Measurements from ENCODE around the gene PDE7B. TPM values are rescaled to one million over a fixed set of nuclear protein-coding genes. Genes with fewer than 3 reads are reported as not detected.
A peak's percentile ranks its signal among the peaks of the same experiment; 100 is the strongest.

Gene PDE7B
- polyA plus RNA-seq, 1 of the 3 experiments (the other 2 are of a cell fraction), result 1.9 TPM

DNA sequence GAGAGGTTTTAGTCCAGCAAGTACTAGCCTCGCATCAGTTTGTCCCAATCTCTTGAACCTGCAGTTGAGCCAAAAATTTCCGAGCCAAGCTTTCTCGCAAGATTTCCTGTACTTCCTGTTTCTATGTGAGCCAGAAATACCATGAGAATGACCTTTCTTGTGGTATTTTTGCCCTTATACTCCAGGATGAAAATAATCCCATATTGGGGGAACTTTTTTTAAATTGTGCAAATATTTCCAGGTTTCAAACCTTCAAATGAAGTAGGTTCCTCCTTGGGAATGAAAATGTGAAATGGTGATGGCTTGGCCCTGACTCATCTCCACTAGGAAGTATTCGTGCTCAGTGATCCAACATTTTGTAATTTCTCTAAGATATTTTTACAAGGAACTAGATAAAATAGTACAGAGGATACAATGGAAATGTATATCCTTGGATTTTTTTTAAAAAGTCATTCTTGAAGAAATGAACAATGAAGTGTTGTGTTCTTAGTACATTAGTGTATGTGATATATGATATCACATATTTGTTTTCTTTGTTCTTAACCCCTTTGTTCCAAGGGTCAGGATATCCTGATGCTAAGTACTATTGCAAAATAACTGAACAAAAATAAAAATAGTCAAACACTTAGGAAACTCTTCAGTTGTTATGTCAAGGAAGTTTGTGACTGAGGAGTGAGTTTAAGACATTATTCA, 184.0 kb downstream of the PDE7B start:
- Histone ChIP-seq H3K27me3 (ENCODE audit: insufficient read depth) (no peaks in the 10 kb centered on the region), H3K9me2 (no peaks in the 10 kb centered on the region), H3K79me2 (ENCODE audit: insufficient read depth) (no peaks in the 10 kb centered on the region), H3F3A (replicated peaks; ENCODE audit: insufficient read depth) (peaks cover 4% of the 10 kb centered on the region), H3K4me1 (ENCODE audit: control insufficient read depth in 1 of 2, insufficient read depth in 2 of 2, low read depth in 1 of 2, low read length in 1 of 2) (peaks cover 18 to 30% of the 10 kb centered on the region in 2 experiments), H3K36me3 (replicated peaks in 1 of 2; ENCODE audit: control insufficient read depth in 1 of 2, insufficient read depth in 2 of 2, low read length in 1 of 2) (no peaks in the 10 kb centered on the region), H3K4me2 (no peak overlapping the region), H3K4me3 (ENCODE audit: low read depth in 2 of 2, low read length in 1 of 2) (no peak overlapping the region), H4K20me1 (ENCODE audit: insufficient read depth) (no peaks in the 10 kb centered on the region), H2AFZ (ENCODE audit: low read depth) (0 out of 2 replicates have a peak overlapping the region, but pooled peaks have one; percentile 9), H3K9ac (no peak overlapping the region), H3K9me3 (no peaks in the 10 kb centered on the region), H3K27ac (ENCODE audit: low read depth in 2 of 2, low read length in 1 of 2) (peak overlapping the region in 1 of 2 experiments; percentile 94; a peak in 2 of 4 replicates)
- POLR2A ChIA-PET, result no interaction called here
- no peak for DNase-seq
- WGBS (ENCODE audit: low lambda C conversion rate), result 90% methylated on average over 4 of the region's 4 CpGs
- TF ChIP-seq FOSL2 (IDR thresholded peaks at IDR 0.05; ENCODE audit: borderline replicate concordance, low read depth) (peak; percentile 16; the same call in 1 of the 2 replicates), JUND (IDR thresholded peaks at IDR 0.05) (no peak), RXRA (IDR thresholded peaks at IDR 0.05; ENCODE audit: borderline replicate concordance, low read depth) (no peak)
- CTCF ChIA-PET, result interaction anchor here (1.3 to 1.4 kb wide), 2 partner anchors 102 to 191 kb away, joined by 3 read pairs; no protein-coding TSS in a partner anchor

DNA sequence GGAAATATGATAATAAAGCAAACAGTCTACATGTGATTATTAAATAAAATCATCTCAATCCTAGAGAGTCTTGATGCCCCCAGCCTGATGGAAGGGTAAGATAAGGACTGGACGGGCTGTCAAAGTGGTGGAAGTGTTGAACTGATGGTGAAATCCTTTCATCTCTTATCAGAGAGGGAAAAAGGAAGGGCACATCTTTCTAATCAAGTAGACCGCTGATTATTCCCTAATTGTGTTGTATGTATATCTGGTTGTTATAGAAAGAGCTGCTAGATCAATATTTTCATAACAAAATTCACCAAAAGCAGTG, 184.5 kb downstream of the PDE7B start:
- Histone ChIP-seq H3K4me3 (ENCODE audit: low read depth in 2 of 2, low read length in 1 of 2) (no peak overlapping the region), H3K9me2 (no peaks in the 10 kb centered on the region), H3K4me2 (no peak overlapping the region), H2AFZ (ENCODE audit: low read depth) (0 out of 2 replicates have a peak overlapping the region, but pooled peaks have one; percentile 22), H3K4me1 (ENCODE audit: control insufficient read depth in 1 of 2, insufficient read depth in 2 of 2, low read depth in 1 of 2, low read length in 1 of 2) (peaks cover 18 to 31% of the 10 kb centered on the region in 2 experiments), H3F3A (replicated peaks; ENCODE audit: insufficient read depth) (peaks cover 3% of the 10 kb centered on the region), H3K36me3 (replicated peaks in 1 of 2; ENCODE audit: control insufficient read depth in 1 of 2, insufficient read depth in 2 of 2, low read length in 1 of 2) (no peaks in the 10 kb centered on the region), H3K79me2 (ENCODE audit: insufficient read depth) (no peaks in the 10 kb centered on the region), H3K27me3 (ENCODE audit: insufficient read depth) (no peaks in the 10 kb centered on the region), H3K9ac (no peak overlapping the region), H4K20me1 (ENCODE audit: insufficient read depth) (no peaks in the 10 kb centered on the region), H3K9me3 (no peaks in the 10 kb centered on the region), H3K27ac (ENCODE audit: low read depth in 2 of 2, low read length in 1 of 2) (peak overlapping the region in 1 of 2 experiments; percentile 94; a peak in 3 of 4 replicates)
- ChIA-PET CTCF (no interaction called here), POLR2A (no interaction called here)
- no peak for DNase-seq
- 96% methylated on average over 2 of the region's 2 CpGs for WGBS (ENCODE audit: low lambda C conversion rate)
- no peak for TF ChIP-seq RAD21 (IDR thresholded peaks at IDR 0.05; ENCODE audit: low read length)
- TF ChIP-seq EZH2phosphoT487 (IDR thresholded peaks at IDR 0.05; ENCODE audit: borderline replicate concordance, low read depth), result no peak
- no peak for TF ChIP-seq TAF1 (IDR thresholded peaks at IDR 0.05; ENCODE audit: borderline replicate concordance, low read depth, low read length)
- TF ChIP-seq MEF2A (IDR thresholded peaks at IDR 0.05; ENCODE audit: borderline replicate concordance, low read depth), result no peak

DNA sequence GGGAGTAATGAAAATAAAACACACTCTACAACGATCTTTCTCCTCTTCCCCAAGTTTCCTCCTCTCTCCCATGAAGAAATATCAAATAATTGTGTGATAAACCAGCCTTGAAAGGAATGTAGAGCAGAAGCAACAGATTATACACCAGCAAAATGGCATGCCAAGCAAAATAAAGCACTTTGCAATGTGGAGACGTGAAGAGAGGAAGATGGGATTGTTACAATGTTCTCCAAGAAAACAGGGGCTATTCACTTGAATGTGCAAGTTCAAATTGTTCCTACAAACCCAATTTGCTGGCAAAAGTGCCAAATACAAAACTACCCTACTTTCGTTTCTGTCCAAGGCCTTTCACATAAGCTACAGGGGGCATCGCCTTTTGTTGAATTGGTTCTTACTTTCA, 185.1 kb downstream of the PDE7B start:
- no peak for DNase-seq
- Histone ChIP-seq H3K9me3 (no peaks in the 10 kb centered on the region), H3K4me2 (peak overlapping the region; percentile 83; the same call in 1 of the 2 replicates), H2AFZ (ENCODE audit: low read depth) (peak overlapping the region; percentile 22; the same call in 1 of the 2 replicates), H3K9me2 (no peaks in the 10 kb centered on the region), H3K4me3 (ENCODE audit: low read depth in 2 of 2, low read length in 1 of 2) (no peak overlapping the region), H3K4me1 (ENCODE audit: control insufficient read depth in 1 of 2, insufficient read depth in 2 of 2, low read depth in 1 of 2, low read length in 1 of 2) (peaks cover 18 to 35% of the 10 kb centered on the region in 2 experiments), H3K27ac (ENCODE audit: low read depth in 2 of 2, low read length in 1 of 2) (peak overlapping the region in 1 of 2 experiments; percentile 94; a peak in 3 of 4 replicates), H3K36me3 (replicated peaks in 1 of 2; ENCODE audit: control insufficient read depth in 1 of 2, insufficient read depth in 2 of 2, low read length in 1 of 2) (no peaks in the 10 kb centered on the region), H3F3A (replicated peaks; ENCODE audit: insufficient read depth) (peaks cover 3% of the 10 kb centered on the region), H3K9ac (no peak overlapping the region), H3K27me3 (ENCODE audit: insufficient read depth) (no peaks in the 10 kb centered on the region), H3K79me2 (ENCODE audit: insufficient read depth) (no peaks in the 10 kb centered on the region), H4K20me1 (ENCODE audit: insufficient read depth) (no peaks in the 10 kb centered on the region)
- ChIA-PET CTCF (interaction anchor here (1.4 kb wide), 1 partner anchor 183 kb away, joined by 3 read pairs; no protein-coding TSS in a partner anchor), POLR2A (no interaction called here)
- WGBS (ENCODE audit: low lambda C conversion rate), result 98% methylated on average over 4 of the region's 4 CpGs
- TF ChIP-seq FOXM1 (IDR thresholded peaks at IDR 0.05; ENCODE audit: low read depth) (no peak), RAD21 (IDR thresholded peaks at IDR 0.05; ENCODE audit: low read length) (no peak), SMC3 (IDR thresholded peaks at IDR 0.05; ENCODE audit: low read depth, low read length) (no peak), YY1 (IDR thresholded peaks at IDR 0.05; ENCODE audit: low read depth) (no peak), NRF1 (IDR thresholded peaks at IDR 0.05; ENCODE audit: low read depth, low read length) (no peak), MEF2A (IDR thresholded peaks at IDR 0.05; ENCODE audit: borderline replicate concordance, low read depth) (no peak), GABPA (IDR thresholded peaks at IDR 0.05; ENCODE audit: low read depth) (no peak), TAF1 (IDR thresholded peaks at IDR 0.05; ENCODE audit: borderline replicate concordance, low read depth, low read length) (no peak), MXI1 (IDR thresholded peaks at IDR 0.05; ENCODE audit: low read depth, low read length) (no peak), TCF12 (IDR thresholded peaks at IDR 0.05) (no peak), EZH2phosphoT487 (IDR thresholded peaks at IDR 0.05; ENCODE audit: borderline replicate concordance, low read depth) (no peak), CHD2 (IDR thresholded peaks at IDR 0.05; ENCODE audit: low read length, partially characterized antibody) (no peak), RCOR1 (IDR thresholded peaks at IDR 0.05; ENCODE audit: low read length) (no peak), JUND (IDR thresholded peaks at IDR 0.05) (no peak)
- TF ChIP-seq, protein P1, sequence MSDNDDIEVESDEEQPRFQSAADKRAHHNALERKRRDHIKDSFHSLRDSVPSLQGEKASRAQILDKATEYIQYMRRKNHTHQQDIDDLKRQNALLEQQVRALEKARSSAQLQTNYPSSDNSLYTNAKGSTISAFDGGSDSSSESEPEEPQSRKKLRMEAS (IDR thresholded peaks at IDR 0.05; ENCODE audit: low read depth), result no peak
- TF ChIP-seq, protein P2, sequence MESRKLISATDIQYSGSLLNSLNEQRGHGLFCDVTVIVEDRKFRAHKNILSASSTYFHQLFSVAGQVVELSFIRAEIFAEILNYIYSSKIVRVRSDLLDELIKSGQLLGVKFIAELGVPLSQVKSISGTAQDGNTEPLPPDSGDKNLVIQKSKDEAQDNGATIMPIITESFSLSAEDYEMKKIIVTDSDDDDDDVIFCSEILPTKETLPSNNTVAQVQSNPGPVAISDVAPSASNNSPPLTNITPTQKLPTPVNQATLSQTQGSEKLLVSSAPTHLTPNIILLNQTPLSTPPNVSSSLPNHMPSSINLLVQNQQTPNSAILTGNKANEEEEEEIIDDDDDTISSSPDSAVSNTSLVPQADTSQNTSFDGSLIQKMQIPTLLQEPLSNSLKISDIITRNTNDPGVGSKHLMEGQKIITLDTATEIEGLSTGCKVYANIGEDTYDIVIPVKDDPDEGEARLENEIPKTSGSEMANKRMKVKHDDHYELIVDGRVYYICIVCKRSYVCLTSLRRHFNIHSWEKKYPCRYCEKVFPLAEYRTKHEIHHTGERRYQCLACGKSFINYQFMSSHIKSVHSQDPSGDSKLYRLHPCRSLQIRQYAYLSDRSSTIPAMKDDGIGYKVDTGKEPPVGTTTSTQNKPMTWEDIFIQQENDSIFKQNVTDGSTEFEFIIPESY (IDR thresholded peaks at IDR 0.05; ENCODE audit: borderline replicate concordance, low read depth), result no peak

Data from SK-N-SH (cell line).